ENCODE data around the gene HECTD4. TPM values are rescaled to one million over a fixed set of nuclear protein-coding genes. Genes with fewer than 3 reads are reported as not detected.

The HECTD4 gene
- total and polyA plus RNA-seq, 12 donors, result 17.5 to 50.0 (median 27.7) TPM

DNA sequence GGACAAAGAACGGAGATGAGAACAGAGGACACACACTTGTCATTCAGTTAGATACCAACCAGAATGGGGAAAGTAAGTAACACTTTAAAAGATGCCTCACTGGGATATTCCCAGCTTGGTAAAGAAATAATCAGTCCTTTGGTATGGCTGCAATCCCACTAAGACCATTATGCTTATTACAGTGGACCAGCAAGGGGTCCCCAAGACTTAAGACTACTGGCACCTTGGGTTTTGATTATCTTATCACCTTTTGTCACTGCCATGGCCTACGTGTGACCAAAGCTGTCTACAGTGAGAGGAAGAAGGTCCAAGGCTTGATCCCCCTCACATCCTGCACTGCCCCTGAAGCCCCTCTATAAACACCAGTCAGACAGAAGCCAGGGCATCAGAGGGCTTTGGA is 191.0 kb downstream of the HECTD4 start:
- intact Hi-C loops (cut with DNase I), result loop anchor here in 1 of 2 donors (10.0 kb wide), 1 partner anchor 194 kb away; the partner anchor contains the start of gene HECTD4
- whole genome bisulfite sequencing, 4 donors, result 73 to 89% (median 77%) methylated on average over 2 of the region's 2 CpGs

DNA sequence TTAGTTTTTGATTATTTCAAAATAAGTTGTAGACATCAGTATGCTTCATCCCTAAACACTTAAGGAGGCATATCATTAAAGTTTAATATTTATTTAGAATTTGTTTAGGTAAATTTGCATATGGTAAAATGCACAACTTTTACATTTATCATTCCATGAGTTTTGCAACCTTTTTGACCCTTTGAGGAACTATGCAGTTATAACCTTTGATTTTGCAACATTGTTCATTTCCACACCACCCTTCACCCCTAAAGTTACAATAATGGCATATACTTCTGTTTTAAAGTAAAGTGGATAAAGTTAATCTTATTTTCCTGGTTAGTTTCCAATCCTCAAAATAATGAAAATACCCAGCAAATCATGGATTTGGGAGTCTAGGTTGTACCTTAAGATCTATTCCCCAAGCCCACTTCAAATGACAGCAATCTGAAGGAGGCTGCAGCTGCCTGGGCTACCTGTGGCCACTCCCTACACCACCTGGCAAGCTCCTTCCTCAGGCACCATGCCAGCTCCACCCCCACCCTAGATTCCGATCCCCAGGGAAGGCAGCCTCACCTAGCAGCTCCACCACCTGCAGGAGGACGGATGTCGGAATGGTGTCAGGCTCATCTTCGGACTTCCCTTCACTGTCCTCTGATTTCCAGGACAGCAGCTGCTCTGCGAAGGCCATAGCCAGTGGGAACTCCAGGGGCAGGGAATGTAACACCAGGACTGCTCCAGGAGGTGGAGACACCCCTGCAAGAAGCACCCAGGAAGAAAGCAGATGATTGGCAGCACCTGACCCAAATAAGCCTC is 191.8 kb downstream of the HECTD4 start:
- intact Hi-C loops (cut with DNase I), result loop anchor here in 1 of 2 donors (10.0 kb wide), 1 partner anchor 194 kb away; the partner anchor contains the start of gene HECTD4
- H3K4me1 ChIP-seq (replicated peaks in 1 of 2), result no peaks in the 10 kb centered on the region
- no peak for DNase-seq
- H3K4me3 ChIP-seq, result no peak overlapping the region
- H3K9me3 ChIP-seq (replicated peaks in 1 of 3), result no peaks in the 10 kb centered on the region
- WGBS, 4 donors, result 93 to 97% (median 95%) methylated on average over 5 of the region's 5 CpGs
- no peaks in the 10 kb centered on the region for H3K27me3 ChIP-seq
- H3K36me3 ChIP-seq (replicated peaks in 1 of 2), result peaks cover 0 to 69% of the 10 kb centered on the region in 2 donors
- H3K27ac ChIP-seq, result no peak overlapping the region
- TF ChIP-seq, protein P1, sequence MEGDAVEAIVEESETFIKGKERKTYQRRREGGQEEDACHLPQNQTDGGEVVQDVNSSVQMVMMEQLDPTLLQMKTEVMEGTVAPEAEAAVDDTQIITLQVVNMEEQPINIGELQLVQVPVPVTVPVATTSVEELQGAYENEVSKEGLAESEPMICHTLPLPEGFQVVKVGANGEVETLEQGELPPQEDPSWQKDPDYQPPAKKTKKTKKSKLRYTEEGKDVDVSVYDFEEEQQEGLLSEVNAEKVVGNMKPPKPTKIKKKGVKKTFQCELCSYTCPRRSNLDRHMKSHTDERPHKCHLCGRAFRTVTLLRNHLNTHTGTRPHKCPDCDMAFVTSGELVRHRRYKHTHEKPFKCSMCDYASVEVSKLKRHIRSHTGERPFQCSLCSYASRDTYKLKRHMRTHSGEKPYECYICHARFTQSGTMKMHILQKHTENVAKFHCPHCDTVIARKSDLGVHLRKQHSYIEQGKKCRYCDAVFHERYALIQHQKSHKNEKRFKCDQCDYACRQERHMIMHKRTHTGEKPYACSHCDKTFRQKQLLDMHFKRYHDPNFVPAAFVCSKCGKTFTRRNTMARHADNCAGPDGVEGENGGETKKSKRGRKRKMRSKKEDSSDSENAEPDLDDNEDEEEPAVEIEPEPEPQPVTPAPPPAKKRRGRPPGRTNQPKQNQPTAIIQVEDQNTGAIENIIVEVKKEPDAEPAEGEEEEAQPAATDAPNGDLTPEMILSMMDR (IDR thresholded peaks at IDR 0.05), result no peak
- TF ChIP-seq POLR2A (IDR thresholded peaks at IDR 0.05), result no peak

More for the DNA sequence above, 191.0 kb downstream of the HECTD4 start:
- H3K4me3 ChIP-seq, result no peak overlapping the region
- no peaks in the 10 kb centered on the region for H3K27me3 ChIP-seq
- no peak for DNase-seq
- H3K27ac ChIP-seq, result no peak overlapping the region
- TF ChIP-seq POLR2A (IDR thresholded peaks at IDR 0.05), result no peak
- TF ChIP-seq, protein P1 (IDR thresholded peaks at IDR 0.05), result no peak
- no peaks in the 10 kb centered on the region for H3K4me1 ChIP-seq (replicated peaks in 1 of 2)
- H3K9me3 ChIP-seq (replicated peaks in 1 of 3), result no peaks in the 10 kb centered on the region
- peaks cover 0 to 68% of the 10 kb centered on the region in 2 donors for H3K36me3 ChIP-seq (replicated peaks in 1 of 2)

DNA sequence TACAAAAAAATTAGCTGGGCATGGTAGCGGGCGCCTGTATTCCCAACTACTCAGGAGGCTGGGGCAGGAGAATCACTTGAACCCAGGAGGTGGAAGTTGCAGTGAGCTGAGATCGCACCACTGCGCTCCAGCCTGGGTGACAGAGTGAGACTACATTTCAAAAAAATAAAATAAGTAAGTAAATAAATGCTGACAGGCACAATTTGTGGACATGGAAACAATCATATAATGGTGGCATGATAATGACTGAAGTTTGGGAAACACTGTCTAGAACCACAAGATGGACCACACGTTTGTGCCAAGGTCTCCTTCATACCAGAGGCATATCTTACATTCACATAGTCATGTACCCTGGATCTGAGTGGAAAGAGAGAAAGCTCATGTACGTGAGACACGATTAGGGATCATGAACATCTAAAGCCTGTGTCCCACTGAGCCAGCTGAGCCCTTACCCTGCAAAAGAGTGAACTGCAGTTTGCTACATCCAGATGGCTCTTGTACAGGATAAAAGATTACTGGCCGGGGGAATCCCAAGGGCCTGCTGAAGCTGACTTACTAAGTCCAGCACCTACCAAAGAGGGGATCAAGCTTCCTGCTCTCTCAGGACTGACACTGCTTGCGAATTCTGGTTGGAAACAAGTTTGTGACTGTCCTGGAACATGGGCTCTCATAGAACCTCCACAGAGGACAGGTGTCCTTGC is 194.0 kb downstream of the HECTD4 start:
- intact Hi-C loops (cut with DNase I), result no loop called here
- Histone ChIP-seq H3K9me3 (replicated peaks in 1 of 3) (no peaks in the 10 kb centered on the region), H3K4me3 (no peak overlapping the region), H3K27ac (no peak overlapping the region), H3K36me3 (replicated peaks in 1 of 2) (peaks cover 0 to 70% of the 10 kb centered on the region in 2 donors), H3K27me3 (no peaks in the 10 kb centered on the region), H3K4me1 (replicated peaks in 1 of 2) (peaks cover 0 to 6% of the 10 kb centered on the region in 2 donors)
- TF ChIP-seq POLR2A (IDR thresholded peaks at IDR 0.05), result no peak
- TF ChIP-seq, protein P1 (IDR thresholded peaks at IDR 0.05), result no peak
- no peak for DNase-seq
- WGBS, 4 donors, result 88 to 94% (median 89%) methylated on average over 9 of the region's 9 CpGs
